GM13976 (cell line): ENCODE data around the gene PLCH2.

ENCODE experiments used
- DNase-seq: peaks from one replicate; pipeline ENCODE4 v3.0.0; 2012; ENCODE audit warnings: low spot score
- in situ Hi-C: fragments of 300-500 bp; cut with MboI; formaldehyde crosslinking; loops from one replicate; pipeline ENCODE4 v1.12.0; 2022; ENCODE audit warnings: low sequenced_read_pairs, mixed read lengths, inconsistent platforms; ENCODE audit not compliant: unreplicated experiment
- TF ChIP-seq, protein P1 (sequence below): IDR thresholded peaks from 2 replicates; pipeline ENCODE4 v1.5.1; 2012; ENCODE audit warnings: borderline replicate concordance, mild to moderate bottlenecking; ENCODE audit not compliant: insufficient read depth; ENCODE audit errors: extremely low read depth, missing control alignments, control extremely low read depth

Gene PLCH2

DNA sequence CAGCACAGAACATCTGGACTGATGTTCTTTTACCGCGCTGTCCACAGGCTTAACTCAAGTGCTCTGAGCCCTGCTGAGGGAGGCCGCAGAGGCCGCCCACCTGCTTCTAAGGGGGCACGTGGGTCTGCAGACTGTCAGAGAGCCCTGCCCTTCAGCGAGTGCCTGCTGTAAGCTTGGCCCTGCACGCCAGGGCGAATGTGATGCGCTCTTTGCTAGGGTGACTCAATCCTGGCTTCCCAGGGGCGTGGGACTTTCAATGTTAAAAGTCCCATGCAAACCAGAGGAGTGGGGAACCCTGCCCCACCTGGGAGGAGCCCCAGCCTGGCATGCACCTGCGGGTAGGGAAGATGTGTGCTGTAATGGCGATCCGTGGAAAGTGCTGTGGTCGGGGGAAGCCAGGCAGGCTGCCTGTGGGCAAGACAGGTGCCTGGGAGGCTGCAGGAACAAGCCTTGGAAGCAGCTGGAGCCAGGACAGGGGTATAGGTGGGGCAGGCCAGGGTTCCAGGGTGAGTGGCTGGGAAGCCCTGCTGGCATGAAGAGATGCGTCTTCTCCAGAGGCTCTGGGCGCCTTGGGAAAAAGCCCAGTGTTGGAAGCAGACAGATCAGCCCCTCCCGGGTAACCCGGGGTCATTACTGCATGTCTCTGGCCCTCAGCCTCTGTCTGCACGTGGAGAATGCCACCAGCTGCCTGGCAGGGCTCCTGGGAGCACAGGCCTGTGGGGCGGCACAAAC lies 50.9 kb downstream of the PLCH2 start:
- TF ChIP-seq, protein P1, sequence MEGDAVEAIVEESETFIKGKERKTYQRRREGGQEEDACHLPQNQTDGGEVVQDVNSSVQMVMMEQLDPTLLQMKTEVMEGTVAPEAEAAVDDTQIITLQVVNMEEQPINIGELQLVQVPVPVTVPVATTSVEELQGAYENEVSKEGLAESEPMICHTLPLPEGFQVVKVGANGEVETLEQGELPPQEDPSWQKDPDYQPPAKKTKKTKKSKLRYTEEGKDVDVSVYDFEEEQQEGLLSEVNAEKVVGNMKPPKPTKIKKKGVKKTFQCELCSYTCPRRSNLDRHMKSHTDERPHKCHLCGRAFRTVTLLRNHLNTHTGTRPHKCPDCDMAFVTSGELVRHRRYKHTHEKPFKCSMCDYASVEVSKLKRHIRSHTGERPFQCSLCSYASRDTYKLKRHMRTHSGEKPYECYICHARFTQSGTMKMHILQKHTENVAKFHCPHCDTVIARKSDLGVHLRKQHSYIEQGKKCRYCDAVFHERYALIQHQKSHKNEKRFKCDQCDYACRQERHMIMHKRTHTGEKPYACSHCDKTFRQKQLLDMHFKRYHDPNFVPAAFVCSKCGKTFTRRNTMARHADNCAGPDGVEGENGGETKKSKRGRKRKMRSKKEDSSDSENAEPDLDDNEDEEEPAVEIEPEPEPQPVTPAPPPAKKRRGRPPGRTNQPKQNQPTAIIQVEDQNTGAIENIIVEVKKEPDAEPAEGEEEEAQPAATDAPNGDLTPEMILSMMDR, result no peak
- DNase-seq, result peak; percentile 75
- in situ Hi-C loops, result loop anchor here (25.0 kb wide), 1 partner anchor 115 kb away; the partner anchor contains the start of gene PEX10

DNA sequence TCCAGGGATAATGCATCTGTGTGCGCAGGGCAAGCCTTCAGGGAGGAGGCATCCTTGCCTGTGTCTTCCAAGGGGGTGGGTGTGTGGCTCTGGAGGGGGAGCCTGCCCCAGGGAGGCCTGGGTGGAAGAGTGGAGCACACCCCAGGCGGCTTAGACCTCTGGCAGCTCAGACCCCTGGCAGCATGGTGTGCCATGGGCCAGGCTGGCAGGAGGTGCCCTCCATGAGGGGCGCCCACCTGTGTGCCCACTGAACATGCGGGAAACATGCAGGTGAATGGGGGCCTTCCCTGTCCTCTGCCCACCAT lies 51.4 kb downstream of the PLCH2 start:
- DNase-seq, result no peak
- TF ChIP-seq, protein P1, result no peak
- in situ Hi-C loops, result loop anchor here (25.0 kb wide), 1 partner anchor 115 kb away; the partner anchor contains the start of gene PEX10

DNA sequence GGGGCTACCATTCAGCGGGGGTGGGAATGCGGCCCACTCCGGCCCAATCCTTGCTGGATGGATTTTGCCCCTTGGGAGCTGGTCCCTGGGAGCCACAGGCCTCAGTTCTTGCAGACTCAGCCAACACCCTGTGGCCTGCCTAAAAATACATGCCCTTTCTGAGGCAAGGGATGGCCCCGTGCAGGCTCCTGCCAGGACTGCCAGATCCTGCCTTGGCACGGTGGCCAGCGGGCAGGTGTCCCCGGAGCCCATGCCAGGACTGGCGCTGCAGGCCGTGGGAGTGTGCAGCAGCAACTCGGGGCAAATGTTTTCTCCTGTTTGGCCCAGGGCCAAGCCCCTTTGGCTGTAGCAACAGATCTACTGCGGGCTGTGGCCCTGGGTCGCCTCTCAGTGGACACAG lies 51.9 kb downstream of the PLCH2 start:
- in situ Hi-C loops, result loop anchor here (25.0 kb wide), 1 partner anchor 116 kb away; the partner anchor contains the start of gene PEX10
- TF ChIP-seq, protein P1, result no peak
- DNase-seq, result no peak

DNA sequence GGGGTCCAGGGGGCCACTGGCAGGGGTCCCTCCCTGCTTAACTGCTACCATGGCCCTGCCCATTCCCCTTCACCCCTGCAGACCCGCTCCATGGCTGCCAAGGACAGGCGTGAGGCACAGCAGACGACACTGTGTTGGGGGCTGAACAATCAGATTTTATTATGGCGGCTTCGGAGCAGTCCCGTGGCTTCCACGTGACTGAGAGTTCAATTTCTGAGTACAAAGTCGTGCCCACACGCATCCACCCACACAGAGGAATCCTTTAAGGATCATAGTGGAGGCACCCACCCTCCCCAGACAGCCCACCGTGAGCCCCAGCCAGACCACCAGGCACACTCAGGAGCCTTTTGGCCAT lies 52.5 kb downstream of the PLCH2 start:
- no peak for DNase-seq
- TF ChIP-seq, protein P1, result no peak
- in situ Hi-C loops, result loop anchor here (25.0 kb wide), 1 partner anchor 116 kb away; the partner anchor contains the start of gene PEX10

DNA sequence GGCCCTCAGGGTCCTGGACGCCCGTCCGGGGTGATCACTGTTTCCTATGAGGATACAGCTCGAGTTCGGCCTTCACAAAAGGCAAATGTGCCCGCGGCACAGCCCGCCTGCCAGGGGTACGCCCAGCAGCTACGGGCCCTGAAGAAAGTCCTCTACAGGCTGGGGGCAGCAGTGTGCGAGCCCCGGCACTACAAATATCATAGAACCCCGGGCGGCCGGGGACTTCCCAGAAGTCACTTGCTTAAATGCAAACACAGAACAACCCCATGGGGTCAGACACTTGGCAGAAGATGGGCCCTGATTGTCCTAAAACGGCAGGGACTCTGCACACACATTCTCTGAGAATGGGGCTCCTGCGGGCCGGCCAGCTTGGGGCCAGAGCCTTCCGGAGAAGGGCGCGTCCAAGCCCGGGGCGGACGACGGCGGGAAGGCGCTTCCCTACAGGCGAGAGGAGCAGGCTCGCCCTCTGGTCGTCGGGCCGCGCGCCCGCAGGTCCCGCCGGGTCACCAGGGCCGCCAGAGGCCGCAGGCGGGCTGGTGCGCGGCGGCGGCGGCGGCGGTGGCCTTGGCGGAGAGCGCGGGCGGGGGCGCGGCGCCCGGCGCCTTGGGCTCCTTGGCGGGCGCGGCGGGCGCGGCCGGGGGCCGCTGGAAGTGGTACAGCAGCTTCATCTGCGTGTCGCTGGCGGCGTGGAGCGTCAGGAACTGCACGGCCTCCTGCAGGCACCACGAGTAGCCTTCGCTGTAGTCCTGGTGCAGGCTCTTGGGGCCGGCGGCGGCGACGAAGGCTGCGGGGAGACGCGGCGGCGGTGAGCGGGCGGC lies 53.1 kb downstream of the PLCH2 start:
- DNase-seq, result no peak
- in situ Hi-C loops, result loop anchor here (25.0 kb wide), 1 partner anchor 117 kb away; the partner anchor contains the start of gene PEX10
- TF ChIP-seq, protein P1, result no peak

DNA sequence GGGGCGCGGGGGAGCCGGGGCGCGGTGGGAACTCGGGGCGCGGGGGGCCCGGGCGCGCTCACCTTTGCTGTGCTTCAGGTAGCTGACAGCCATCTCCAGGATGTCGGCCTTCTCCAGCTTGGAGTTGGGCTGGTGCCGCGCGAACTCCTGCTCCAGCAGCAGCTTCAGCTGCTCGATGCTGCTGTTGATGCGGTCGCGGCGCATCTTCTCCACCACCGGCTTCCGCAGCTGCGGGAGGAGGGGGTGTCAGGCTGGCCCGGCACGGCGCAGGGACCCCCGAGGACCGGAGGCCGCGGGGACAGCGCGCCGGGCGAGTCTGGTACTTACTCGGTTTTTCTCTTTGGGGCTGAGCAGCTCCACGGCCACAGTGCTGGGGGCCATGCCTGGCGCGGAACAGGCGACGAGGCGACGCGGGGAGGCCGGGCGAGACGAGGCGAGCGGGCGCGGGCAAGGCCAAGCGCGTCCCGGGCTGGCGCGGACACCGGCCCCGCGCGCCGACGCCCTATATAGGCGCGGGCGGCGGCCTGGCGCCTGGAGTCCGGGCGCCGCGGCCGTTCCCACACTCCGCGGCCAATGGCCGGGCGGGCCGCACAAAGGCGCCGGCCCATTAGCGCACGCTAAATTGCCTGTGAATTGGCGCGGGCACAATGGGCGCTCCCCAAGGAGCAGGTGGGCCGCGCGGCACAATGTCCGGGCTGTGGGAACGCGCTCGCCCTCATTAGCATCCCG lies 53.9 kb downstream of the PLCH2 start, which contains the start of gene HES5:
HES5 (minus strand) TSS at position 480 of the 729 bp plus-strand sequence; CDS start at position 381, 99 bp downstream.
- no peak for DNase-seq
- TF ChIP-seq, protein P1, result no peak
- in situ Hi-C loops, result loop anchor here (25.0 kb wide), 1 partner anchor 118 kb away; the partner anchor contains the start of gene PEX10
